B cell (primary cell): ENCODE data around the gene TEX14. TPM values are rescaled to one million over a fixed set of nuclear protein-coding genes. Genes with fewer than 3 reads are reported as not detected.

ENCODE experiments used
- ATAC-seq: fragments of 200-7000 bp; cut with Tn5 transposase; one replicate; pipeline ENCODE4 v1.10.0; 2021; ENCODE audit warnings: low read depth, mild to moderate bottlenecking, moderate number of reproducible peaks, moderate library complexity
- CTCF ChIA-PET: fragments of 350-600 bp; sonication (Branson Sonifier 250); formaldehyde crosslinking; loops from one replicate; lab custom pipeline; 2021; ENCODE audit warnings: antibody characterized with exemption, inconsistent platforms; lab: Charles Lee
- POLR2A ChIA-PET: fragments of 350-600 bp; sonication (Branson Sonifier 250); formaldehyde crosslinking; loops from one replicate; lab custom pipeline; 2021; ENCODE audit warnings: antibody characterized with exemption; lab: Charles Lee
- DNase-seq: peaks from one replicate; pipeline ENCODE4 v3.0.0; 2013
- H2AFZ ChIP-seq: 2 replicates; pipeline ENCODE4 v1.6.1; 2012; ENCODE audit warnings: mild to moderate bottlenecking, low read depth, low read length; ENCODE audit not compliant: insufficient read depth, poor library complexity, severe bottlenecking
- H3K27ac ChIP-seq, 2 donors: 1 replicate in 1 of 2; 2 replicates in 1 of 2; pipeline ENCODE4 v1.5.1; 2012 to 2013; ENCODE audit warnings: low read length in 2 of 2, mild to moderate bottlenecking in 2 of 2, moderate library complexity in 1 of 2
- H3K27me3 ChIP-seq, 4 experiments: fragments of 200-600 bp in 1 of 4; sonication (generic) in 1 of 4; replicated peaks in 1 of 4; 1 replicate in 2 of 4; 2 replicates in 2 of 4; pipeline versions ENCODE4 v1.6.1 to v1.7.0; 2013 to 2016; ENCODE audit warnings: low read length in 3 of 4, mild to moderate bottlenecking in 2 of 4, mixed read lengths in 1 of 4, moderate library complexity in 1 of 4; ENCODE audit not compliant: insufficient read depth in 4 of 4, control insufficient read depth in 3 of 4; ENCODE audit errors: control extremely low read depth in 1 of 4
- H3K36me3 ChIP-seq, 2 experiments: replicated peaks in 1 of 2; 1 replicate in 1 of 2; 2 replicates in 1 of 2; pipeline versions ENCODE4 v1.6.1 to v1.7.1; 2013; ENCODE audit warnings: low read length in 1 of 2; ENCODE audit not compliant: insufficient read depth in 2 of 2, control insufficient read depth in 1 of 2; ENCODE audit errors: control extremely low read depth in 1 of 2, extremely low read depth in 1 of 2
- H3K4me1 ChIP-seq, 2 donors: fragments of 200-600 bp in 1 of 2; sonication (generic) in 1 of 2; 1 replicate in 1 of 2; 2 replicates in 1 of 2; pipeline versions ENCODE4 v1.5.1 to v1.6.1; 2013 to 2017; ENCODE audit warnings: low read length in 2 of 2; ENCODE audit not compliant: control insufficient read depth in 2 of 2, insufficient read depth in 2 of 2
- H3K4me2 ChIP-seq: replicated peaks from 2 replicates; pipeline ENCODE3; 2012; ENCODE audit warnings: mild to moderate bottlenecking, low read depth, low read length; ENCODE audit not compliant: poor library complexity, severe bottlenecking
- H3K4me3 ChIP-seq, 5 experiments: fragments of 200-600 bp in 1 of 5; sonication (generic) in 1 of 5; 1 replicate in 3 of 5; 2 replicates in 2 of 5; pipeline versions ENCODE4 v1.5.1 to v1.7.0; 2011 to 2016; ENCODE audit warnings: low read length in 4 of 5, mild to moderate bottlenecking in 4 of 5, low read depth in 2 of 5, control low read depth in 1 of 5, moderate library complexity in 1 of 5; ENCODE audit not compliant: insufficient read depth in 1 of 5; ENCODE audit errors: control extremely low read depth in 1 of 5, extremely low read depth in 1 of 5
- H3K79me2 ChIP-seq: fragments of 200-600 bp; sonication (generic); one replicate; pipeline ENCODE4 v1.6.0; 2016; ENCODE audit warnings: low read length; ENCODE audit not compliant: control insufficient read depth, insufficient read depth
- H3K9ac ChIP-seq: fragments of 200-600 bp; sonication (generic); 2 replicates; pipeline ENCODE4 v1.6.1; 2017; ENCODE audit warnings: mild to moderate bottlenecking, low read length, moderate library complexity
- H3K9me3 ChIP-seq, 3 donors: one replicate each; pipeline versions ENCODE4 v1.6.1 to v1.7.1; 2013; ENCODE audit warnings: low read length in 2 of 3; ENCODE audit not compliant: control insufficient read depth in 2 of 3, insufficient read depth in 1 of 3; ENCODE audit errors: control extremely low read depth in 1 of 3
- H4K20me1 ChIP-seq: 2 replicates; pipeline ENCODE4 v1.6.0; 2012; ENCODE audit warnings: mild to moderate bottlenecking, low read length; ENCODE audit not compliant: insufficient read depth, control insufficient read depth, poor library complexity, severe bottlenecking
- H3K27ac Mint-ChIP-seq: one replicate; pipeline ENCODE4 v1.8.0; 2021; ENCODE audit warnings: mixed read lengths
- H3K27me3 Mint-ChIP-seq: one replicate; pipeline ENCODE4 v1.8.0; 2021; ENCODE audit warnings: mixed read lengths
- H3K4me1 Mint-ChIP-seq: one replicate; pipeline ENCODE4 v1.8.0; 2021; ENCODE audit warnings: mixed read lengths
- H3K4me3 Mint-ChIP-seq: one replicate; pipeline ENCODE4 v1.8.0; 2021; ENCODE audit warnings: mixed read lengths
- H3K9me3 Mint-ChIP-seq: one replicate; pipeline ENCODE4 v1.8.0; 2022; ENCODE audit warnings: mixed read lengths; ENCODE audit not compliant: insufficient read depth
- EZH2 ChIP-seq: IDR thresholded peaks from 2 replicates; pipeline ENCODE4 v1.6.1; 2012; ENCODE audit warnings: borderline replicate concordance, low read depth, mild to moderate bottlenecking, moderate library complexity, low read length; ENCODE audit not compliant: insufficient read depth, poor library complexity, severe bottlenecking
- WGBS: methylation state at CpG from one replicate; pipeline ENCODE4 v1.1.5; 2013; ENCODE audit warnings: missing lambda C conversion rate; ENCODE audit not compliant: insufficient coverage; 5-methylcytosine and 5-hydroxymethylcytosine counted together
- intact Hi-C: fragments of 100-400 bp; cut with micrococcal nuclease; formaldehyde crosslinking; loops from one replicate; pipeline ENCODE4 v1.10.0; 2022
- polyA plus RNA-seq: library from polyadenylated mRNA; depleted of rRNA; stranded (reverse); fragments of >200 nt; gene quantifications from 2 replicates; pipeline ENCODE4 v1.2.3, GENCODE V29; 2012
- total RNA-seq, 2 donors: library from RNA; stranded (reverse); fragments of 120-200 nt in 1 of 2; gene quantifications; 1 replicate in 1 of 2; 2 replicates in 1 of 2; pipeline versions ENCODE4 v1.2.3 to v1.2.4, GENCODE V29; 2013 to 2022
- TF ChIP-seq, protein P1 (sequence below): fragments of 200-600 bp; IDR thresholded peaks from one replicate; pipeline ENCODE4 v1.8.0; 2022; ENCODE audit warnings: antibody characterized with exemption, mild to moderate bottlenecking

The TEX14 gene
- total and polyA plus RNA-seq, 2 donors (not counting 1 experiment from before 2014, with no cell fraction given): 0.10 to 0.20 TPM

- Histone ChIP-seq H3K4me1 (peaks cover 9% of the 10 kb centered on the region in 2 donors), H3K79me2 (no peaks in the 10 kb centered on the region), H3K4me3 (peak overlapping the region; percentile 28 to 84 (median 57)), H3K27me3 (no peaks in the 10 kb centered on the region), H3K27ac (peak overlapping the region; percentile 81 to 99), H4K20me1 (no peaks in the 10 kb centered on the region), H2AFZ (peak overlapping the region; percentile 84), H3K36me3 (no peaks in the 10 kb centered on the region), H3K4me2 (peak overlapping the region; percentile 78), H3K9me3 (no peaks in the 10 kb centered on the region), H3K9ac (peak overlapping the region; percentile 91)
- ATAC-seq: peak; percentile 82
- 0% methylated on average over 4 of the region's 30 CpGs for WGBS
- Mint-ChIP-seq H3K4me1 (peaks cover 12% of the 10 kb centered on the region), H3K27me3 (no peaks in the 10 kb centered on the region), H3K9me3 (no peaks in the 10 kb centered on the region), H3K4me3 (no peak overlapping the region), H3K27ac (no peak overlapping the region)
- TF ChIP-seq, protein P1, sequence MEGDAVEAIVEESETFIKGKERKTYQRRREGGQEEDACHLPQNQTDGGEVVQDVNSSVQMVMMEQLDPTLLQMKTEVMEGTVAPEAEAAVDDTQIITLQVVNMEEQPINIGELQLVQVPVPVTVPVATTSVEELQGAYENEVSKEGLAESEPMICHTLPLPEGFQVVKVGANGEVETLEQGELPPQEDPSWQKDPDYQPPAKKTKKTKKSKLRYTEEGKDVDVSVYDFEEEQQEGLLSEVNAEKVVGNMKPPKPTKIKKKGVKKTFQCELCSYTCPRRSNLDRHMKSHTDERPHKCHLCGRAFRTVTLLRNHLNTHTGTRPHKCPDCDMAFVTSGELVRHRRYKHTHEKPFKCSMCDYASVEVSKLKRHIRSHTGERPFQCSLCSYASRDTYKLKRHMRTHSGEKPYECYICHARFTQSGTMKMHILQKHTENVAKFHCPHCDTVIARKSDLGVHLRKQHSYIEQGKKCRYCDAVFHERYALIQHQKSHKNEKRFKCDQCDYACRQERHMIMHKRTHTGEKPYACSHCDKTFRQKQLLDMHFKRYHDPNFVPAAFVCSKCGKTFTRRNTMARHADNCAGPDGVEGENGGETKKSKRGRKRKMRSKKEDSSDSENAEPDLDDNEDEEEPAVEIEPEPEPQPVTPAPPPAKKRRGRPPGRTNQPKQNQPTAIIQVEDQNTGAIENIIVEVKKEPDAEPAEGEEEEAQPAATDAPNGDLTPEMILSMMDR: peak; percentile 43
- TF ChIP-seq EZH2: no peak
- intact Hi-C loops: loop anchor here (1.0 to 5.0 kb wide), 6 partner anchors 28 to 624 kb away; partner anchors contain the start of gene SRSF1
- POLR2A ChIA-PET: interaction anchor here (0.7 to 2.8 kb wide), 10 partner anchors 9 to 524 kb away, joined by 3 to 40 read pairs (median 4); partner anchors contain the start of genes PRR11, RAD51C and TEX14
- CTCF ChIA-PET: interaction anchor here (0.7 to 2.5 kb wide), 11 partner anchors 26 to 375 kb away, joined by 3 to 22 read pairs (median 4); partner anchors contain the start of genes MTMR4, RAD51C and TEX14
- DNase-seq: peak; percentile 97
Measured at GRCh38 chr17:58631523-58632323, 60.1 kb downstream of the TEX14 start.
